ENCODE data around the gene COL23A1. TPM values are rescaled to one million over a fixed set of nuclear protein-coding genes. Genes with fewer than 3 reads are reported as not detected.

Gene COL23A1
- total and polyA plus RNA-seq, 2 experiments from 2014 or later: 4.8 to 8.2 TPM

- DNase-seq (ENCODE audit: low spot score): no peak
- Histone ChIP-seq H3K79me2 (replicated peaks; ENCODE audit: insufficient read depth) (no peaks in the 10 kb centered on the region), H3K9me2 (ENCODE audit: insufficient read depth) (no peaks in the 10 kb centered on the region), H3K4me3 (no peak overlapping the region), H3K4me2 (no peak overlapping the region), H3K36me3 (ENCODE audit: insufficient read depth) (no peaks in the 10 kb centered on the region), H3K27ac (ENCODE audit: low read depth) (no peak overlapping the region), H3K4me1 (ENCODE audit: insufficient read depth) (no peaks in the 10 kb centered on the region; the same call in 1 of the 2 replicates), H3F3A (replicated peaks; ENCODE audit: low read depth) (no peaks in the 10 kb centered on the region), H2AFZ (no peak overlapping the region), H3K27me3 (ENCODE audit: insufficient read depth) (no peaks in the 10 kb centered on the region), H4K20me1 (replicated peaks; ENCODE audit: insufficient read depth) (no peaks in the 10 kb centered on the region)
- Mint-ChIP-seq H3K27ac (0 out of 2 replicates have a peak overlapping the region, but pooled peaks have one; percentile 52), H3K27me3 (ENCODE audit: insufficient read depth, low read depth, poor library complexity) (peaks cover 2% of the 10 kb centered on the region), H3K4me3 (no peak overlapping the region), H3K36me3 (ENCODE audit: low read depth) (no peaks in the 10 kb centered on the region), H3K9me3 (no peaks in the 10 kb centered on the region), H3K4me1 (peaks cover 23% of the 10 kb centered on the region)
- no peak for ATAC-seq
- TF ChIP-seq CREB1 (CRISPR knock-in tag; IDR thresholded peaks at IDR 0.05; ENCODE audit: low read depth): no peak
- no peak for TF ChIP-seq ZNF331 (CRISPR knock-in tag; IDR thresholded peaks at IDR 0.05; ENCODE audit: low read depth)
- TF ChIP-seq CTCF (conservative IDR thresholded peaks at IDR 0.05; ENCODE audit: low read depth in 2 of 2): no peak
- no peak for TF ChIP-seq EZH2 (IDR thresholded peaks at IDR 0.05; ENCODE audit: low read depth, unreplicated experiment)
- TF ChIP-seq ZNF114 (CRISPR knock-in tag; IDR thresholded peaks at IDR 0.05): no peak
Observed at GRCh38 chr5:178449163-178450070, 140.8 kb downstream of the COL23A1 start.

GRCh38 chr5:178445534-178445933 lies 144.7 kb downstream of the COL23A1 start:
- DNase-seq (ENCODE audit: low spot score): no peak
- H3K9me2 ChIP-seq (ENCODE audit: insufficient read depth): no peaks in the 10 kb centered on the region
- no peaks in the 10 kb centered on the region for H3F3A ChIP-seq (replicated peaks; ENCODE audit: low read depth)
- Mint-ChIP-seq H3K27ac (no peak overlapping the region), H3K36me3 (ENCODE audit: low read depth) (no peaks in the 10 kb centered on the region), H3K4me3 (no peak overlapping the region), H3K9me3 (no peaks in the 10 kb centered on the region; the same call in 2 of the 3 replicates), H3K4me1 (peaks cover 15% of the 10 kb centered on the region), H3K27me3 (ENCODE audit: insufficient read depth, low read depth, poor library complexity) (no peaks in the 10 kb centered on the region)
- H3K4me2 ChIP-seq: no peak overlapping the region
- H3K4me1 ChIP-seq (ENCODE audit: insufficient read depth): no peaks in the 10 kb centered on the region
- H3K27ac ChIP-seq (ENCODE audit: low read depth): no peak overlapping the region
- no peak for TF ChIP-seq POLR2AphosphoS5 (IDR thresholded peaks at IDR 0.05; ENCODE audit: low read depth)
- no peak overlapping the region for H3K4me3 ChIP-seq
- H3K36me3 ChIP-seq (ENCODE audit: insufficient read depth): no peaks in the 10 kb centered on the region
- no peaks in the 10 kb centered on the region for H4K20me1 ChIP-seq (replicated peaks; ENCODE audit: insufficient read depth)
- no peak overlapping the region for H2AFZ ChIP-seq
- H3K27me3 ChIP-seq (ENCODE audit: insufficient read depth): no peaks in the 10 kb centered on the region
- no peak for ATAC-seq
- H3K79me2 ChIP-seq (replicated peaks; ENCODE audit: insufficient read depth): no peaks in the 10 kb centered on the region

All from GM23338 (cell line).